ENCODE data around the gene ST3GAL5. TPM values are rescaled to one million over a fixed set of nuclear protein-coding genes. Genes with fewer than 3 reads are reported as not detected.
A peak's percentile ranks its signal among the peaks of the same experiment; 100 is the strongest.
"Not testable (repeated sequence)": the region's sequence is repeated elsewhere in the genome, so short reads cannot be mapped to it uniquely, and the experiment has no call there.

Gene ST3GAL5
- total RNA-seq, 2 donors from 2014 or later = 24.7 to 38.6 TPM

DNA sequence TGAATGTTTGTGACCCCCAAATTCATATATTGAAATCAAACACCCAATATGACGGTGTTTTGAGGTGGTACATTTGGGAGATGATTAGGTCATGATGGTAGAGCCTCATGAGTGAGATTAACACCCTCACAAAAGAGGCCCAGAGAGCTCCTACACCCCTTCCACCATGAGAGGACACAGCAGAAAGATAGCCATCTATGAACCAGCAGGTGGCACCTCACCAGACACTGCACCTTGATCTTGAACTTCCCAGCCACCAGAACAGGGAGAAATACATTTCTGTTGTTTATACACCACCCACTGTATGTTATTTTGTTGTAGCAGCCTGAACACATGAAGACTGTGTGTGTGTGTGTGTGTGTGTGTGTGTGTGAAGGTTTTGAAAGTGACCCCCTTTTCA is 58.1 kb downstream of the ST3GAL5 start:
- 96% methylated on average over 1 of the region's 1 CpG for WGBS
- no peak overlapping the region for H3K27ac ChIP-seq
- no peak overlapping the region for H3K4me3 ChIP-seq
- H3K4me1 ChIP-seq (replicated peaks) = no peaks in the 10 kb centered on the region
- H3K9me3 ChIP-seq = no peaks in the 10 kb centered on the region
- no peaks in the 10 kb centered on the region for H3K36me3 ChIP-seq
- TF ChIP-seq POLR2A (IDR thresholded peaks at IDR 0.05) (no peak), POLR2AphosphoS5 (IDR thresholded peaks at IDR 0.05) (no peak)
- TF ChIP-seq, protein P1, sequence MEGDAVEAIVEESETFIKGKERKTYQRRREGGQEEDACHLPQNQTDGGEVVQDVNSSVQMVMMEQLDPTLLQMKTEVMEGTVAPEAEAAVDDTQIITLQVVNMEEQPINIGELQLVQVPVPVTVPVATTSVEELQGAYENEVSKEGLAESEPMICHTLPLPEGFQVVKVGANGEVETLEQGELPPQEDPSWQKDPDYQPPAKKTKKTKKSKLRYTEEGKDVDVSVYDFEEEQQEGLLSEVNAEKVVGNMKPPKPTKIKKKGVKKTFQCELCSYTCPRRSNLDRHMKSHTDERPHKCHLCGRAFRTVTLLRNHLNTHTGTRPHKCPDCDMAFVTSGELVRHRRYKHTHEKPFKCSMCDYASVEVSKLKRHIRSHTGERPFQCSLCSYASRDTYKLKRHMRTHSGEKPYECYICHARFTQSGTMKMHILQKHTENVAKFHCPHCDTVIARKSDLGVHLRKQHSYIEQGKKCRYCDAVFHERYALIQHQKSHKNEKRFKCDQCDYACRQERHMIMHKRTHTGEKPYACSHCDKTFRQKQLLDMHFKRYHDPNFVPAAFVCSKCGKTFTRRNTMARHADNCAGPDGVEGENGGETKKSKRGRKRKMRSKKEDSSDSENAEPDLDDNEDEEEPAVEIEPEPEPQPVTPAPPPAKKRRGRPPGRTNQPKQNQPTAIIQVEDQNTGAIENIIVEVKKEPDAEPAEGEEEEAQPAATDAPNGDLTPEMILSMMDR (IDR thresholded peaks at IDR 0.05) = no peak
- no peak for DNase-seq (ENCODE audit: low spot score)
- no peaks in the 10 kb centered on the region for H3K27me3 ChIP-seq (replicated peaks; ENCODE audit: insufficient read depth)
- intact Hi-C loops (cut with DNase I) = no loop called here

DNA sequence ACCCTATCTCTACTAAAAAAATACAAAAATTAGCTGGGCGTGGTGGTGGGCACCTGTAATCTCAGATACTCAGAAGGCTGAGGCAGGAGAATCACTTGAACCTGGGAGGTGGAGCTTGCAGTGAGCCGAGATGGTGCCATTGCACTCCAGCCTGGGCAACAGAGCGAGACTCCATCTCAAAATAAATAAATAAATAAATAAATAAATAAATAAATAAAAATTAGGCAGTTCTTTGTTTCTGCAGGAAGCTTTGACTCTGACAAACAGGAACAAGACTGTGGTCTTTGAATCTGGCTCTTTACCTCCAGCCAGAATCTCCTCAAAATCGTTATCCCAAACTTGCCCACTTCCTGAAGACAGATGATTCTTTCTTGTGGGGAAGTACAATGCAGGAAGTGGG is 59.4 kb downstream of the ST3GAL5 start:
- H3K27ac ChIP-seq; H3K4me1 ChIP-seq (replicated peaks); DNase-seq (ENCODE audit: low spot score); H3K27me3 ChIP-seq (replicated peaks; ENCODE audit: insufficient read depth); H3K36me3 ChIP-seq; intact Hi-C loops (cut with DNase I); H3K9me3 ChIP-seq; H3K4me3 ChIP-seq: not testable (repeated sequence)
- WGBS = 93% methylated on average over 4 of the region's 4 CpGs

DNA sequence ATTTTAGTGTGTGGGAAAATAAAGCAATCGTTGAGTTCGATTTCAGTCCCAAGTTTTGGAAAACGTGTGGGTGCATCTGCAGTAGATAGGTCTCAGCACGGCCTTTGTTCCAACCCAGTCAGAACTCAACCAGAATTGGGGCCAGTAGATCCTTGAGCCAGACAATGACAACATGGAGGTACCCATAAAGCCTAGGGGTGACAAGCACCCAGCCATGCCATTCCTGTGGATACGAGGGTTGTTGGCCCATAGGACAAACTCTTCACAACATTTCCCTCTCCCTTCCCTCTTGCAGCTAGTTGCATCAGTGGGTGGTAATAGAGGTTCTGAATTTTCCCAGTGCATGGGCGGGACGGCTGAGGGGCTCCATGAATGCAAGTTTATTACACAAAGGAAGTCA is 60.1 kb downstream of the ST3GAL5 start:
- DNase-seq (ENCODE audit: low spot score) = no peak
- H3K9me3 ChIP-seq = no peaks in the 10 kb centered on the region
- H3K4me3 ChIP-seq = no peak overlapping the region
- H3K4me1 ChIP-seq (replicated peaks) = no peaks in the 10 kb centered on the region
- WGBS = 87% methylated on average over 7 of the region's 7 CpGs
- intact Hi-C loops (cut with DNase I) = no loop called here
- TF ChIP-seq, protein P1 (IDR thresholded peaks at IDR 0.05) = no peak
- TF ChIP-seq POLR2AphosphoS5 (IDR thresholded peaks at IDR 0.05) (no peak), POLR2A (IDR thresholded peaks at IDR 0.05) (no peak)
- H3K27ac ChIP-seq = no peak overlapping the region
- no peaks in the 10 kb centered on the region for H3K27me3 ChIP-seq (replicated peaks; ENCODE audit: insufficient read depth)
- H3K36me3 ChIP-seq = no peaks in the 10 kb centered on the region

DNA sequence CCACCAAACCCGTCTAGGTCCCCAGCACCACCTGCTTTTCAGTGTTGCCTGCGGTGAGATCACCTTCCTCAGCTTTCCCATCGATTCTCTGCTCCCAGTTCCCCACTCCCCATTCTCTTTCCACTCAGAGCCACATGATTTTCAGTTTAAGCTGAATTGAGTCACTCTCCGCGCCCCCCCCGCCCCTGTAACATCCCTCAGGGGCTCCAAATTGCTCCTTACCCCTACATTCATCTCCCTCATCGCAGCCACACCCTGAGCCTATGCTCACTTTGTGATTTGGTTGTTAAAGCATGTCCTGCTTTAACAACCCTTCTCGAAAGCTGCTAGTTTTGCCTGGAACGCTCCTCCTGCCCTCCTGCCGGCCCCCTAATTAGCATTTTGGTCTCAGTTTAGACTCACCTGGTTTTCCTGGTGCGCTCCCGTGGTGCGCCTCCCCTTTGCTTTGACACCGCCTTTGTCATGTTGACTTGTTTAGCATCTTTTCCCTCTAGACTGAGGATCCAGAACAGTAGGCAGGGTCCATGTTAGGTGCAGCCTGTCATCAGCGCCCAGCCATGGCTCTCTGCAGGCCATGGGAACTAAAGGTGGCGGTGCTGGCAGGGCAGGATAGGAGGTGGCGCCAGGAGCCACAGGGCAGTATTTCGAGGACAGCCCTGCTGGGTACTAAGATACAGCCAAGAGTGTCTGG is 60.8 kb downstream of the ST3GAL5 start:
- no peak overlapping the region for H3K27ac ChIP-seq
- H3K27me3 ChIP-seq (replicated peaks; ENCODE audit: insufficient read depth) = no peaks in the 10 kb centered on the region
- no peak for DNase-seq (ENCODE audit: low spot score)
- no peaks in the 10 kb centered on the region for H3K9me3 ChIP-seq
- 78% methylated on average over 18 of the region's 18 CpGs for WGBS
- TF ChIP-seq POLR2AphosphoS5 (IDR thresholded peaks at IDR 0.05) = no peak
- TF ChIP-seq, protein P1 (IDR thresholded peaks at IDR 0.05) = no peak
- TF ChIP-seq POLR2A (IDR thresholded peaks at IDR 0.05) = no peak
- intact Hi-C loops (cut with DNase I) = loop anchor here (1.0 to 2.0 kb wide), 2 partner anchors 59 to 251 kb away; no protein-coding TSS in a partner anchor
- H3K36me3 ChIP-seq = no peaks in the 10 kb centered on the region
- H3K4me3 ChIP-seq = no peak overlapping the region
- no peaks in the 10 kb centered on the region for H3K4me1 ChIP-seq (replicated peaks)

DNA sequence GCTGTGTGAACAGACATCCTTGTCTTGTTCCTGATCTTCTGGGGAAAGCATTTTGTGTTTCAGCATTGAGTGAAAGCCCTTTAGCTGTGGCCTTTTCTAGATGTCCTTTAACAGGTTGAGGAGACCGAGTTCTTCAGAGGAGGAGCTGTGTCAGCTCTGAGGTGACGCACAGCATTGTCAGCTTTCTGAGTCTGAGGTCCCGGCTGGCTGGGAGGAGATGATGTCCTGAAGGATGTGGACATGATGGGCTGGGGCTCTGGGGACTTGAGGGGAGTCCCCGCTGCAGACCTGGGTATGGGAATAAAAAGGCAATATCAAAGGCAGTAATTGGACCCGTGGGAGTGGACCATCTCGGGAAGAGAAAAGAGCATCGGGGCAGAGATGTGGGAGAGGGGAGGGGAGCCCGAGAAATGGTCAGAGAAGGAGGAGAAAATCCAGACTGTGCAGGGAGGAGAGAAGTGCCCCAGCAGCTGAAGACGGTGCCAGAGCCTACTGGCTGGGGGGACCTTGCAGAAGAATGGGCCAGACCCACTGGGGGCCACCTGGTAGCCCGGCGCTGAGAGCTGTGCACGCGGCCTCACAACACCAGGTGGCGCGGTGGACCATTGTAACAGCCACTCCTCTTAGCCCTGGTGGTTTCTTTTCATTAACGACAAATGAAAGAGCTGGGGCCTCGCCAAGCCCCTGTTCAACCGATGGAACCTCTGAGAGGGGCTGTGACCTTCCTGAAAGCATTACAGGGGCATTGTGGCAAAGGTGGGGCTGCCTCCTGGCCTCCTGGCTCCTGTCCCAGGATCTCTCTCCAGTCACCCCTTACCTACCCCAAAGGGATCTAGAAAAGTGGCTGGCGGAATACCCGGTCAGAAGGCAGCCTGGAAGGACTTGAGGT is 61.6 kb downstream of the ST3GAL5 start:
- Histone ChIP-seq H3K36me3 (no peaks in the 10 kb centered on the region), H3K27ac (no peak overlapping the region), H3K4me3 (no peak overlapping the region), H3K27me3 (replicated peaks; ENCODE audit: insufficient read depth) (no peaks in the 10 kb centered on the region), H3K4me1 (replicated peaks) (no peaks in the 10 kb centered on the region), H3K9me3 (no peaks in the 10 kb centered on the region)
- intact Hi-C loops (cut with DNase I) = loop anchor here (1.0 to 2.0 kb wide), 2 partner anchors 60 to 252 kb away; no protein-coding TSS in a partner anchor
- TF ChIP-seq POLR2A (IDR thresholded peaks at IDR 0.05) (no peak), POLR2AphosphoS5 (IDR thresholded peaks at IDR 0.05) (peak; percentile 9)
- TF ChIP-seq, protein P1 (IDR thresholded peaks at IDR 0.05) = peak; percentile 66 to 94 (median 92)
- WGBS = 23% methylated on average over 20 of the region's 20 CpGs
- DNase-seq (ENCODE audit: low spot score) = peak; percentile 63

All from prostate gland (tissue), 2 donors.